ENCODE data around the gene KIF6.
"Not testable (repeated sequence)": the region's sequence is repeated elsewhere in the genome, so short reads cannot be mapped to it uniquely, and the experiment has no call there.

The KIF6 gene

DNA sequence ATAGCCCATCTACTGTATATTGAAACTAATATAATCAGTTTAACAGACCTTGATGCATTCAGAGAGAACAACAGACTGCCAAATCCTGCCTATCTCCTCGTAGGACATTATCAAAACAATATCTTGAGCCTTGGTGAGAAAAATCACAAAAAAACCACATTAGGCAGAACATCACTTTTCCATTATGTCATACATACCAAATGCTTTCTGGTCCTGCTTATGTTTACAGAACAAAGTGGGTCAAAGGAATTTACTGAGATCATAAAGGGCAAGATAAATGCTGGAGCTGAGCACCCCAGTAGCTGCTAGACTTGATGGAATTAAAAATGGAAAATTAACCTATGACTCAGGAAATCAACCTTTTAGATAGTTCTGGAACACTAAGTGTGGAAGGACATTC is 207.5 kb downstream of the KIF6 start:
- Histone ChIP-seq H3K9me3 (ENCODE audit: severe bottlenecking) (no peaks in the 10 kb centered on the region), H3K4me3 (ENCODE audit: low read depth, low read length) (no peak overlapping the region), H3K27me3 (ENCODE audit: insufficient read depth, low read depth, severe bottlenecking) (no peaks in the 10 kb centered on the region), H3K36me3 (no peaks in the 10 kb centered on the region), H3K27ac (no peak overlapping the region)
- TF ChIP-seq, protein P1, sequence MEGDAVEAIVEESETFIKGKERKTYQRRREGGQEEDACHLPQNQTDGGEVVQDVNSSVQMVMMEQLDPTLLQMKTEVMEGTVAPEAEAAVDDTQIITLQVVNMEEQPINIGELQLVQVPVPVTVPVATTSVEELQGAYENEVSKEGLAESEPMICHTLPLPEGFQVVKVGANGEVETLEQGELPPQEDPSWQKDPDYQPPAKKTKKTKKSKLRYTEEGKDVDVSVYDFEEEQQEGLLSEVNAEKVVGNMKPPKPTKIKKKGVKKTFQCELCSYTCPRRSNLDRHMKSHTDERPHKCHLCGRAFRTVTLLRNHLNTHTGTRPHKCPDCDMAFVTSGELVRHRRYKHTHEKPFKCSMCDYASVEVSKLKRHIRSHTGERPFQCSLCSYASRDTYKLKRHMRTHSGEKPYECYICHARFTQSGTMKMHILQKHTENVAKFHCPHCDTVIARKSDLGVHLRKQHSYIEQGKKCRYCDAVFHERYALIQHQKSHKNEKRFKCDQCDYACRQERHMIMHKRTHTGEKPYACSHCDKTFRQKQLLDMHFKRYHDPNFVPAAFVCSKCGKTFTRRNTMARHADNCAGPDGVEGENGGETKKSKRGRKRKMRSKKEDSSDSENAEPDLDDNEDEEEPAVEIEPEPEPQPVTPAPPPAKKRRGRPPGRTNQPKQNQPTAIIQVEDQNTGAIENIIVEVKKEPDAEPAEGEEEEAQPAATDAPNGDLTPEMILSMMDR (IDR thresholded peaks at IDR 0.05; ENCODE audit: low read depth, low read length), result no peak
- DNase-seq, result no peak

DNA sequence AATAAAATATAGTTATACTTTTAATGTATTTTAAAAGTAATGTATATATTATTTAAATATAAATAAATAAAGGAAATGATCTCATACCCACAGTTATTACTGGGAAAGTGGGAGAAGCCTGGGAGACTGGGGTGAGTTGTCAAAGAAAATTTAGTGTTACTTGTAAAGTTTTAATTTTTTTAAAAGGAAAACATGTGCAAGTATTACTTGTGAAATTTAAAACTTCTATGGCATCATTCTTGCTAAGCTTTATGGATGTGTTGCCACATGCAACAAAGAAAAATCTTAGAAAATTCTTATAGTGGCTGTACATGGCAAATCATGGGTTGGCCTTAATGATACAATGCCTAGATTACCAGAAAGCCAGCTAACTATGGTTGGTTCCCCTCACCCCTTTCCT is 208.7 kb downstream of the KIF6 start:
- no peak for DNase-seq
- Histone ChIP-seq H3K9me3 (ENCODE audit: severe bottlenecking) (no peaks in the 10 kb centered on the region), H3K4me3 (ENCODE audit: low read depth, low read length) (no peak overlapping the region), H3K27ac (no peak overlapping the region), H3K27me3 (ENCODE audit: insufficient read depth, low read depth, severe bottlenecking) (no peaks in the 10 kb centered on the region), H3K36me3 (no peaks in the 10 kb centered on the region)
- TF ChIP-seq, protein P1 (IDR thresholded peaks at IDR 0.05; ENCODE audit: low read depth, low read length), result no peak

DNA sequence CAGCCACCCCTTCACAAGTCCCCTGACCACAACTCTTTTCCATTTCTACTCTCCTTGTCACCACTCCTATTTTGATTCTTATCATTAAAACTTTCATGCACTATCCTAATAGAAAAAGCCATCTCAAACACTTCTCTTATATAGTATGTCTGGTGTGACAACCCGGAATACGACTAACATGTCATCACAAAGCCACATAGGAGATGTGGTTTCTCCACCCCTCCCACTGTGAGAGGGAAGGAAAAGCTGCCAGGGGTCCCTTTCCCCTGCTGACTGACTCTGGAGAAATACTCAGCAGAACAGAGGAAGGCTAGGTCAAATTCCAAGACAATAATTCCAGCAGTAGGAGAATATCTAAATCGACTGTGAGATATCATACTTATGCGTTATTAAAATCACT is 209.7 kb downstream of the KIF6 start:
- no peak overlapping the region for H3K27ac ChIP-seq
- no peaks in the 10 kb centered on the region for H3K36me3 ChIP-seq
- TF ChIP-seq, protein P1 (IDR thresholded peaks at IDR 0.05; ENCODE audit: low read depth, low read length), result no peak
- no peaks in the 10 kb centered on the region for H3K27me3 ChIP-seq (ENCODE audit: insufficient read depth, low read depth, severe bottlenecking)
- H3K4me3 ChIP-seq (ENCODE audit: low read depth, low read length), result no peak overlapping the region
- no peaks in the 10 kb centered on the region for H3K9me3 ChIP-seq (ENCODE audit: severe bottlenecking)
- no peak for DNase-seq

DNA sequence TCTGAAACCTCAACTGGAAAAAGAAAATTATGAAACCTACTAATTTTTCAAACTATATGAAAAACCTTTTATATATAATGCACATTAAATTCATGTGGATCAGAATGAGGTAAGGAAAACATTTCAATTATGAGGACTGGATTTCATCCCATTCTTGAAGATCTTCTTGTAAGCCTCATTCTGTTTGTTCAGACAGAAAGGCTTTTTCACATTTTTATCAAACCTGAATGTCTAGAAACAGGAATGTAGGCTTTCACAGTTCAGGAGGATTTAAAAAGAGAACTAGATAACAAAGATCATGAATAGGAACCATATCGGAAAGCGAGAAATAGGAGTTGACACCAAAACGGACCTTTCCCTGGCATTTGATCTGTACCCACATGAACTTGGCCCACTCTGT is 210.2 kb downstream of the KIF6 start:
- DNase-seq, result no peak

DNA sequence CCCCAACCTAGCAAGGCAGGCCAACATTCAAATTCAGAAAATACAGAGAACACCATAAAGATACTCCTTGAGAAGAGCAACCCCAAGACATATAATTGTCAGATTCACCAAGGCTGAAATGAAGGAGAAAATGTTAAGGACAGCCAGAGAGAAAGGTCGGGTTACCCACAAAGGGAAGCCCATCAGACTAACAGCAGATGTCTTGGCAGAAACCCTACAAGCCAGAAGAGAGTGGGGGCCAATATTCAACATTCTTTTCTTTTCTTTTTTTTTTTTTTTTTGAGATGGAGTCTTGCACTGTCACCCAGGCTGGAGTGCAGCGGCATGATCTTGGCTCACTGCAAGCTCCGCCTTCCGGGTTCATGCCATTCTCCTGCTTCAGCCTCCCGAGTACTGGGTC is 215.4 kb downstream of the KIF6 start:
- not testable (repeated sequence) for H3K4me3 ChIP-seq (ENCODE audit: low read depth, low read length); H3K36me3 ChIP-seq; H3K27ac ChIP-seq; H3K27me3 ChIP-seq (ENCODE audit: insufficient read depth, low read depth, severe bottlenecking); DNase-seq; H3K9me3 ChIP-seq (ENCODE audit: severe bottlenecking)

More for the DNA sequence above, 210.2 kb downstream of the KIF6 start:
- Histone ChIP-seq H3K27ac (no peak overlapping the region), H3K36me3 (no peaks in the 10 kb centered on the region), H3K27me3 (ENCODE audit: insufficient read depth, low read depth, severe bottlenecking) (no peaks in the 10 kb centered on the region), H3K9me3 (ENCODE audit: severe bottlenecking) (no peaks in the 10 kb centered on the region), H3K4me3 (ENCODE audit: low read depth, low read length) (no peak overlapping the region)
- TF ChIP-seq, protein P1 (IDR thresholded peaks at IDR 0.05; ENCODE audit: low read depth, low read length), result no peak

DNA sequence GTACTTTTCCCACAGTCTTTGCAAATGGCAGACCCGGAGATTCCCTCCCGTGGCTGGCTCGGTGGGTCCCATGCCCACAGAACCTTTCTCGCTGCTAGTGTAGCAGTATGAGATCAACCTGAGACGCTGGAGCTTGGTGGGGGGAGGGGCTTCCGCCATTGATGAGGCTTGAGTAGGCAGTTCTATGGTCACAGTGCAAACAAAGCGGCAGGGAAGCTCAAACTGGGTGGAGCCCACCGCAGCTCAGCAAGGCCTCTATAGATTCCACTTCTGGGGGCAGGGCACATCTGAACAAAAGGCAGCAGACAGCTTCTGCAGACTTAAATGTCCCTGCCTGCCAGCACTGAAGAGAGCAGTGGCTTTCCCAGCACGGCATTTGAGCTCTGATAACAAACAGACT is 216.7 kb downstream of the KIF6 start:
- TF ChIP-seq, protein P1 (IDR thresholded peaks at IDR 0.05; ENCODE audit: low read depth, low read length), result no peak
- no peak overlapping the region for H3K27ac ChIP-seq
- H3K27me3 ChIP-seq (ENCODE audit: insufficient read depth, low read depth, severe bottlenecking), result no peaks in the 10 kb centered on the region
- DNase-seq, result no peak
- no peak overlapping the region for H3K4me3 ChIP-seq (ENCODE audit: low read depth, low read length)
- H3K36me3 ChIP-seq, result no peaks in the 10 kb centered on the region
- H3K9me3 ChIP-seq (ENCODE audit: severe bottlenecking), result peaks cover 4% of the 10 kb centered on the region
